Gastrocnemius medialis (tissue), 4 donors: ENCODE data around the gene BDNF.

Experiments
- CTCF ChIP-seq, 5 experiments: fragments of 450-650 bp in 3 of 5; fragments of 200-600 bp in 2 of 5; sonication (generic) in 2 of 5; IDR thresholded peaks in 4 of 5; conservative IDR thresholded peaks in 1 of 5; 1 replicate in 4 of 5; 2 replicates in 1 of 5; pipeline ENCODE4 v1.5.1; 2016 to 2019; ENCODE audit warnings: antibody characterized with exemption in 5 of 5, mild to moderate bottlenecking in 3 of 5, moderate library complexity in 3 of 5
- POLR2A ChIP-seq, 2 donors: fragments of 450-650 bp; IDR thresholded peaks; one replicate each; pipeline ENCODE4 v1.6.1; 2017; ENCODE audit warnings: antibody characterized with exemption in 2 of 2, mild to moderate bottlenecking in 2 of 2, moderate library complexity in 2 of 2

DNA sequence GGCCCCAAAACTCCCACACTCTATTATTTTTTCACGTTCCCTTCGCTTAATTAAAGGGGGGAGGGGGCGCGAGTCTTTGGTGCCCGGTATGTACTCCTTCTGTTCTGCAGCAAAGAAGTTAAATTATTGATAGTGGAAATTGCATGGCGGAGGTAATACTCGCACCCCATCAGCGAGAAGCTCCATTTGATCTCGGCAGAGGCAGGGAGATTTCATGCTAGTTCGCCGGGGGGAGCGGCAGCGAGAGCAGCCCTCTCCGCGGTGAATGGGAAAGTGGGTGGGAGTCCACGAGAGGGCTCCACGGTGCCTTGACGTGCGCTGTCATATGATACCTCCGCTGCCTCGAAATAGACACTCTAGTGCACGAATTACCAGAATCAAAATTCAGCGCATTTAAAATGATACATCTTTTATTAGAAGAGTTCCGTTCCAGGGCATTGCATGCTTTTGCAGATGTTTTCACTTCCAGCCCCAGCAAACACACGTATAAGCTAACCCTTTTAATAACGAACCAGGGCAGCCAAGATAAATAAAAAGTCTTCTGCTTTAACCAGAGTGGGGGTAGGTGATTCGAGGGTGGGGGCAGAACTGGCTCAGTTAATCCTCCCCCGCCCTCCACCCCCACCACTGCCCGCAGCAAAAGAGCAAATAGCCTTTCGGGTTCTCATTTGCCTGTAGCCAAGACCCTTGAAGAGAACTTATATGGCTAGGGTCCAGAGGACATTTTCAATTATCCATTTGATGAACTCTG is 1.3 kb upstream of the BDNF start:
- no peak for TF ChIP-seq CTCF (IDR thresholded peaks at IDR 0.05 in 4 of 5, conservative IDR thresholded peaks at IDR 0.05 in 1 of 5)
- TF ChIP-seq POLR2A (IDR thresholded peaks at IDR 0.05), result no peak
